HG03378 (cell line): ENCODE measurements around the gene KSR2.
"Not testable (repeated sequence)": the region's sequence is repeated elsewhere in the genome, so short reads cannot be mapped to it uniquely, and the experiment has no call there.

Source experiments
- ATAC-seq: cut with Tn5 transposase; IDR thresholded peaks from one replicate; pipeline ENCODE4 v1.9.1; 2021; ENCODE audit warnings: mild to moderate bottlenecking, moderate library complexity; ENCODE audit not compliant: unreplicated experiment

KSR2 gene

DNA sequence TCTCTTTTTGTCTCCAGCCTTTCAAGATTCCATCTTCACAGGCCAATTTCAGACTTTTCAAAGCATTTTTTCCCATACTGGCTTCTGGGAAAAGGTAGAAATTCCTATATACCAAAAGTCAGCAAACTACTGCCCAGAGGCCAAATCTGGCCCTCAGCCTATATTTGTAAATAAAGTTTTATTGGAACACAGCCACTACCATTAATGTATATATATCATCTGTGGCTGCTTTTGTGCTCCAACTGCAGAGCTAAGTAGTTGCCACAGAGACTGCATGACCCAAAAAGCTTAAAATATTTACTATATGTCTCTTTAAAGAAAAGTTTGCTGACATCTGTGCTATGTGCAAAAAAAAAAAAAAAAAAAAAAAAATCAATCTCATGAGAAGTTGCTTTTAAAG, 76.3 kb downstream of the KSR2 start:
- ATAC-seq = no peak

DNA sequence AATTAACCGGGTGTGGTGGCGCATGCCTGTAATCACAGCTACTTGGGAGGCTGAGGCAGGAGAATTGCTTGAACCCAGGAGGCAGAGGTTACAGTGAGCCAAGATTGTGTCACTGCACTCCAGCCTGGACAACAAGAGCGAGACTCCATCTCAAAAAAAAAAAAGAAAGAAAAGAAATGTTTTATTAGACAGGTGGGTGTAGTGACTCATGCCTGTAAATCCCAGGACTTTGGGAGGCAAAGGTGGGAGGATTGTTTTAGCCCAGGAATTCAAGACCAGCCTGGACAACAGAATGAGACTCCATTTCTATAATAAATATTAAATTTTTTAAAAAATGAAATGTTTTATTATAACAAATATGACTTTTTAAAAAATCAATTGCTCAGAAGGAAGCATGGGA, 77.5 kb downstream of the KSR2 start:
- not testable (repeated sequence) for ATAC-seq

DNA sequence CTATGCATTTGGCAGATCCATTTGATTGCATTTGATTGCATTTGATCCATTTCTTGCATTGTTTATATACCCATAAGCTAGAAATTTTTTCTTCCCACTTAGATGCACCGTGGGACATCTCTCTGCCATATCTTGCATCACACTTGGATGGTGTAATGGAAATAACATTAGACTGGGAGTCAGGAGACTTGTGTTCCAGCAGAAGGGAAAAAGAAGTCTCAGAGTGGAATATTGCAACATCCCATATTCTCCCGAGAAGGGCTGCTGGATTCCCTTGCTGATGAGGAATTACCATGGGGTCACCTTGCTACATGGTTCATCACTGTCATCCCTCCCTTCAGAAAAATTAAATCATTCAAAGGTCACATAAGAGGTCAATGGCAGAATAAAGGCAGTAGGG, 78.1 kb downstream of the KSR2 start:
- no peak for ATAC-seq

DNA sequence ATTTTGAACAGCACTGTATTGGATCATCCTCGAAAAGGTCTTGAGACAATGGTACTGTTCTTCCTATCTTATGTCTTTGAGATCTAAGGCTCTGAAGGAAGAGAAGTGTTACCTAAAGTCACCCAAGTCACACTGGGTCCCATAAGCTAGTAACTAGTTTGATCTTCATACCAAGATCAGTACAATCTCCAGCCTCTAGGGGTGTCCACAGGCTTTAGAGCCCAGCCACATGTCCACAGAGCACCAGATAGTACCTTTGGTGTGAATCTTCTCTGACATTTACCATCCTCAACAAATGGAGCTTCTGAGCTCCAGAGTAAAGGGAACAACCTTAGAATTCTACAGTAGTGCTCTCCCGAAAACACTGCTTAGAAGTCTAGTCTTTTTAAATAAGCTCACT, 78.7 kb downstream of the KSR2 start:
- peak; percentile 63 for ATAC-seq

DNA sequence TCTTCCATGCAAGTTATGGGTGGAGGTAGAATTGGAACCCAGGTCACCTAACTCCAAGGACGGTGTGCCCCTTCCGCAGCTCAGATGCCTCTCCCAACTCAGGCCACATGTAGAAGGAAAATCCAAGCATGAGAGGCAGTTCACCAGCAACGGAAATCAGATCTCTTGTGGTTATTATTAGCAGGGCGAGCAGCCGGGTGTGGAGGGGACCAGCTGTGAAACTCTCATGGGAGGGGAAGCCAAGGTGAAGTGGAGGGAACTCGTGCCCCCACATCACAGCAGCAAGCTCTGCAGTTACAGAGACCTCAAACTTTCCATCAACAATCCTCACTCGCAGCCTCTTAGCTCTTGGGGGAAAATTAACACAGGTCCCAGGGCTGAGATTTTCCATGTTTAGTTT, 79.7 kb downstream of the KSR2 start:
- no peak for ATAC-seq

DNA sequence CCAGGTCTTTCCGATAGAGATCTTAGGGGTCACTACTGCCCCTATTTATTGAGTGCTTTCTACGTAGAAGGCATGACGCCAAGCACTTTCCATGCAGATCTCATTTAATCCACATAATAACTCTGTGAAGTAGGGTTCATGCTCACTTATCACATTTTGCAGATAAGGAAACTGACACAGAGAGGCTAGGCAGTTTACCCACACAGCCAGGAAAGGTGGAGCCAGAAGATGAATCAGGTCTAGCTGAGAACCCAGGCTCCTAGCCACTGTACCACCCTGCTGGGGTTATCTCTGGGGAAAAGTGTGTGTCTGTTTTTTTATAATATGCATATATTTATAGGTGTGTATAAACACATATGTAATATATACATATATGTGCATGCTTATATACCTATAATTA, 83.6 kb downstream of the KSR2 start:
- ATAC-seq = no peak

DNA sequence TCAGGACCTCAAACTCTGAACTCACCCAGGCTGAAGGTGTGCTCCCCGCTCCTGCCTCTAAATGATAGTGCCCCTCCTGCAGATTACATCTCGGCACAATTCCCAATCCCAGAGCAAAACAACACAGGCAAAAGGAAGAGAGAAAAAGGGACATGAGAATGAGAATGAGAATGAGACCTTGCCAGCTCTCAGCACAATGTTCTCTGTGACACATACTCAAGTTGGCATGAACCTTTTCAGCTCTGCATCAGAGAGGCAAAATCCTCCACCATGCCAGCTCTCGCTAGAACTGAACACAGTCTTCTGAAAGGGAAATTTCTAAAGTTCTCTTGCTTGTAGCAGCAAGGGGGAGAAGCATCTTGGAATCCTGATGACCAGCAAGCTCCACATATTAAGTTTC, 84.6 kb downstream of the KSR2 start:
- no peak for ATAC-seq

DNA sequence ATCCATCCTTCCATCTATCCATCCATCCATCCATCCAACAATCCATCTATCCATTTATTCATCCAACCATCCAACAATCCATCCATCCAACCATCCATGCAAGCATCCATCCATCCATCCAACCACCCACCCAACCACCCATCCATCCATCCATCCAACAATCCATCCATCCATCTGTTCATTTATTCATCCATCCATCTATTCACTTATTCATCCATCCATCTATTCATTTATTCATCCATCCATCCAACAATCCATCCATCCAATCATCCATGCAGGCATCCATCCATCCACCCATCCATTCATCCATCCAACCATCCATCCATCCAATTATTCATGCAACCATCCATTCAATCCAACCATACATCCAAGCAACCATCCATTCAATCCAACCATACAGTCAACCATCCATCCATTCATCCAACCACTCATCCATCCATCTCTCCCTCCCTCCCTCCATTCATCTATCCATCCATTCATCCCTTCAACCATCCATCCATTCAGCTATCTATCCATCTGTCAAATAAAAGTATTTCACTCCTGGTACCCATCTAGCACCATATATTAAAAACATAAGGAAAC, 86.1 kb downstream of the KSR2 start:
- ATAC-seq = no peak

DNA sequence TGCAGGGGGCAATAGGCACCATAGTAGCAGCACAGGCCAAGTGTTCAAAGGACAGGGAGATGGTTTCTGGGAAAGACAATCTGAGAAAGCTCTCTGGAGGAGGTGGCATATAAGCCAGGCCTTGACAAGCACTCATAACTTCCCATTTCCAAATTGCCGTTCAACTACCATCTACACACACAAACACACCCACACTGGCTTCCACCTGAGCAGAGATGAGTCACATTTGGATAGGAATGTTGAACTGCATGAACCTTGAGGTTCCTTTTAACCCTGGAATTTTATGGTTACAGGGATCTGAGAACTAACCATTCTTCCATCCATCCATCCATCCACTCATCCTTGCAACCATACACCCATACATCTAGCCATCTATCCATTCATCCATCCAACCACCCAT, 86.6 kb downstream of the KSR2 start:
- ATAC-seq = no peak

DNA sequence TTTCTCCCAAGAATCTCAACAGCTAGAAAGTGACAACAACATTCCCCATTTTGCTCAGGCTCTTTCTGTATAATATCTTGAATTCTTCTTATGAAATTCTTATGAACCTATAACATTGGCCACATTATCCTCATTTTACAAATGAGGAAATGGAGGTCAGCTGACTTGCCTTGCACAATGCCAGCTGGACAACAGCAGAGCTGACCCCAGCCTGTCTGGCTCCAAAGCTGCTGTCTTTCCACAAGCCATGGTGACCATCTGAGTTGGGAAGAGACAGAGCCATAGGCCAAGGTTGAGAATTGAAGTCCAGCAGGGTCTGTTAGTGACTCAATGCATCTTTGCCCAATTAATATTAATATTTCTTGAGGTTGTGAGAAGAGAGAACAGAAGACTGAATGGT, 87.3 kb downstream of the KSR2 start:
- no peak for ATAC-seq

DNA sequence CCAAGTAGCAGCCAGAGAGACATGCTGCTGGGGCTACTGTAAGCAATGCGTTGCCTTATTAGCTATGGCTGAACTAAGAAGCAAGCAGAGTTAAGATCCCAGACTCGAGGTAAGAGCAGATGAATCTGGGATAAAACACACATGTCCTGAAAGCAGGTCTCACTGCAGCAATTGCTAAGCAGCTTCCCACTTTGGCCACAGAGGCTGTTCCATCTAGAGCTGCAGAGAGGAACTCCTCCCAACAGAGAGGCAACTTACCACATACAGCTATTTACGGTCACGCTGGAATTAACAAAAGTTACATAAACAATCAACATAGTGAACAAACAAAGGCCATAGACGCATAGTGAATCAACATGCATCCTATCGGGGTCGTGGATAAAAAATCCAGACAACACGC, 90.2 kb downstream of the KSR2 start:
- ATAC-seq = no peak

DNA sequence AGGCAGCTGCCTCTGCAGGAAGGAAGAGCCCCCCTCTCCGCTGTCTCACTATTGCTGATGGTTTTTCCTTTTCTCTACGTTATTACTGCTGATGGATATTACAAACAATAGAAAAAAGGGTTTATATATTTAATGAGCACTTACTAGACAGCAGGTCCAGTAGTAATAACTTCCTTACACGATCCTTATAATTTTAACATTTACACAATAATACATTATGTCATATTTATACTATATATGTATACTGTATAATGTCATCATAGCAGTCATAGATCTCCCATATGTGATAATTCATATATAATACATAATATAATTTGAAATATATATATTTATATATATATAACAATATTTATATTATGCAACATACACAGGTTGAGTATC, 92.4 kb downstream of the KSR2 start:
- no peak for ATAC-seq

DNA sequence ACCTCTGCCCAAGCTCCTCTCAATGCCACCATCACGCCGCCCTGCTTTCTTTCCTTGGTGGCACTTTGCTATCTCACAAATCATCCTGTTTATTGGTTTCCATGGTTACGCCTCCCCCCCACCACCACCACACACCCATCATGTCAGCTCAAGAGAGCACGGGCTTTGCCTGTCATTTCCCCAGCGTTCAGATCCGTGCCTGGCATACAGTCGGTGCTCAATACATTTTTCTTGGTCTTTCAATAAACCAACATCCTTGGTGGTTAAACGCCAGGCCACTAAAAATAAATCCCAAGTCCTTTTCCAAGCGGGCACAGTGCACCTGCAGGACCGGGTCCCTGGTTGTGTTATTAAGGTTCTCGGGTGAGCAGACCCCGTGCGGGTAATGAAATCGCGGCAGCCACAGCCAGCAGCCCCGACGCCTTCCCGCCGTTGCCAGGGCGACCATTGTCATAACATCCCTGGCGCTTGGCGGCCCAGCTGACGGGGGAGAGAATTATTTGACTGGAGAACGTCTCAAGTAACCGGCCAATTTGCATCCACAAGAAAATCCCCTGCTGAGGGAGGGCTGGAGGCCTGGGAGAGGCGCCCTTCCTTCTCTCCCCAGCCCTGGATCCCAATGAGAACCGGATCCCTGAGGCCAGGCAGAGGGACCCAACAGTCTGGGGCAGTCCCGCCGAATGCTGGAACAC, 92.9 kb downstream of the KSR2 start:
- ATAC-seq = no peak

DNA sequence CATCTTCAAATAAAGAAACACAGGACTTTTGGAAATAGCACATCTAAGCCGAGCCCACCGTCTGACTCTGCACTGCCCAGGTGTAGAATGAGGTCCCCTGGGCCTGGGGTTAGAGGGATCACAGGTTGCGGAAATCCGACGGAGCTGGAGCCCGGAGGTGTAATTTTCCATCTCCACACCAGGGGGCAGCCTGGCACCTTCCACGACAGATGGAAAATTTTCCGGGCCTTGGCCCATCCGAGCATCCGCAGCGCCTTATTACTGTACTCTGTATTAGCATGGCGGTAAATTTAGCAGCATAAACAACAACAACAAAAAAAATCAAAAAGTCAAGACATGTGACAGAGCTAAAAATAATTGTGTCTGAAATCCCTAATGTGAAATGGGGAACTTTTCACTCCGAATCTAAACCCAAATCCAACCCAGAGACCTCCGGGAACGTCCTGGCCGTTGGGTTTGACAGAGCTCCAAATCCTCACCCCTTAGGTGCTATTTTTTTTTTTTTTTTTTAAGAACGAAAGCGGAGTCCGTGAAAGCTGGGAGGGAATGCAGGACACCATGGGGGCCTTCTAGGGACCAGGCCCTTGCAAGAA, 93.9 kb downstream of the KSR2 start:
- peak; percentile 51 for ATAC-seq

DNA sequence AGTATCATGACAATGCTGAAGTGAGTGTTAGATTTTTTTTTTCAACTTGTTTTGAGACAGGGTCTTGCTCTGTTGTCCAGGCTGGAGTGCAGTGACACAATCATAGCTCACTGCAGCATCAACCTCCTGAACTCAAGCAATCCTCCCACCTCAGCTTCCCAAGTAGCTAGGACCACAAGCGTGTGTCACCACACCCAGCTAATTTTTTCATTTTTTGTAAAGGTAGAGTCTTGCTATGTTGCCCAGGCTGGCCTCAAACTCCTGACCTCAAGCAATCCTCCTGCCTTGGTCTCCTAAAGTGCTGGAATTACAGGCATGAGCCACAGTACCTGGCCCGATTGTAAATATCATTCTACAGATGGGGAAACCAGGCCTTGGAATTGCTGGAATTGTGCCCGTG, 94.6 kb downstream of the KSR2 start:
- ATAC-seq = not testable (repeated sequence)

DNA sequence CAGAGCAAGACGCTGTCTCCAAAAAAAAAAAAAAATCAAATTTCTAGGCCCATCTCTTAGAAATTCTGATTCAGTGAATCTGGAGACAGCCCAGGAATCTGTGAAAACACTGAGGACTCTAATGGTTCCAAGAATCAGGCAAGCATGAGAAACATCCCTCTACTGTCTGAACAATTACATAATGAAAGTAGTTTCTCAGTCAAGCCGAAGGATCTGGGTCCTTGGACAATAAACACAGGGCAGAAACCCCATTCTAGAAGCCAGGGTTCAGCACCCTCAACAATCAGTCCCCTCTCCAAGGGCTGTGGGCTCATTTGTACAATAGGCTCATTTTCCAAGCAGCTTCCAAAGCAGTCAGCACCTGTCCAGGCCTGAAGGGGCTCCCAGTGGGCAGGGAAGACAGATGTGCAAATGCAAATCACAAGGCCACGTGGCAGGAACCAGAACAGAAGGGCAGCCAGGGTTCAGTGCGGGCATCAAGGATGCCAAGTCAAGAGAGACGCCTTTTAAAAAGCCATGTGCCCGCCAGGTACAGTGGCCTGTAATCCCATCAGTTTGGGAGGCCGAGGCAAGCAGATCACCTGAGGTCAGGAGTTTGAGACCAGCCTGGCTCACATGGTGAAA, 96.1 kb downstream of the KSR2 start:
- no peak for ATAC-seq

DNA sequence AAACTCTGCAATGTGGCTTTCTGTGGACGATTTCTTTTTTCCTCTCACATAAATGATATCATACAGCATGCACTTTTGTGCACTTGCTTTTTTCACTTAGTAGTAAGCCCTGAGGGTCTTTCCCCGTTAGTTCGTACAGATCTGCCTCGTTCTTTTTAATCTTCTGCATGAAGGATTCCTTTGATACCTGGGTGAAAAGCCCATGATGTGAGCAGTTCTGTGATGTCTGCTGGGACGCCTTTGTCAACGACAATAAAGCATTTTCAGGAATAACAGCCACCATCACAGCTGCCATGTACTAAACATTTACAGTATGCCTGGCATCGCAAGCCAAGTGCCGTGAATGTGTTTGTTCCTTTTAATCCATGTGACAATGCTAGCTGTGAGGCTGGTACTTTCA, 99.2 kb downstream of the KSR2 start:
- ATAC-seq = no peak

DNA sequence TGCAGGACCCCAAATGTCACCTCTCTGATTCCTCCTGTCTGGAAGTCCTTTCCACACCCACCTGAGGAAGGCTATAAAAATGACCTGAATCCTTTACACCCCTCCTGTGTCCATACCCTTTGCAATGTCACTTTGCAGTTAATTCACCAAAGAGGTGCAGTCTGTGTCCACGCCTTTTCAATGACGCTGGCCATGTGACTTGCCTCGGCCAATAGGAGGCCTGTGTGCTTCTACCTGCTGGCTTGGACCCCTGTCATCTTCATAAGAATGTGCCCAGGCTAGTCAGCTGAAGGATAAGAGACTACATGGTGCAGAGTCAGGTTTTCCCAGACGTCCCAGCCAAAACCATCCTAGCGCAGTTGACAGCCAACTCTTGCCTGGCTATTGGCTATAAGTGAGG, 101.4 kb downstream of the KSR2 start:
- ATAC-seq = no peak

DNA sequence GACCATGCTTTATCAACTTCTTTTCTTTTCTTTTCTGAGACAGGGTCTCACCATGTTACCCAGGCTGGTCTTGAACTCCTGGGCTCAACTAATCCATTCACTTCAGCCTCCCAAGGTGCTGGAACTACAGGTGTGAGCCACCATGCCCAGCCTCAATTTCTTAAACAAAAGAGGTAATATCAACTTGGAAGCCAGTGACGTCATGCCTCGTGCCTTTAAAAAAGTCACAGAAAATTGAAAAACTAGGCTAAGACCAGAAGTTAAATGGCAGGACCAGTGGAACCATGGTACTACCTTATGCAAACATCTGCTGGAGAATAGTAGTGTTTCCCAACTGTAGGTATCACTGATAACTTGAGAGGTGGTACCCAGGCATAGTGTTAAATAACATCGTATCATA, 103.3 kb downstream of the KSR2 start:
- no peak for ATAC-seq

DNA sequence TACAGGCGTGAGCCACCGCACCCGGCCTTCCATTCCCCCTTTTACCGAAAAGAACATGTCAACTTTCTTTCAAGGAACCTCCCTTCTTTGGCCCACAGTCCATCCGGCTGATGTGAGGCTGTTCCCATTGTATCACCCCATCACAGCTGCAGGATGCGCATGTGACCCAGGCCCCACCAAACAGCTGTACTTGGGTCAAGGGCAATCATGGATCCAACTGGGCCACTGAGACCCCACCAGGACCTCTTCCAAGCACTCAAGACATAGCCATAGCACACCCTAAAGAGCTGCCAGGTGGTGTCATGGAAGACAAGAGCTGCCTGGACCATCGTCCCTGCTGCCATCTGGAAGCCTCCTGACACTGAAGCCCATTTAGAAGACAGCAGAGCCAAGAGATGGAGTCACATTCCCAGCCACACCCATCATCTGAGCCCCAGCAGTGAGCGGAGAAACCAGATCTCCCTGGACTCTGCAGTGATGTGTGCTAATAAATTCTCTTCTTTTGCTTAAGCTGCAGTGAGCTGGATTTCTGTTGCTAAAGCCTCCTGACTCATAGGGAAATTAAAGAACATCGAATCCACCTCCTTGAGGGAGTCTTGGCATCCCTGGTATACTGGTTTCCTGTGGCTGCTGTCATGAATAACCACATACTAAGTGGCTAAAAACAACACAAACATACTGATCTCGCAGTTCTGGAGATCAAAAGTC, 105.6 kb downstream of the KSR2 start:
- no peak for ATAC-seq

DNA sequence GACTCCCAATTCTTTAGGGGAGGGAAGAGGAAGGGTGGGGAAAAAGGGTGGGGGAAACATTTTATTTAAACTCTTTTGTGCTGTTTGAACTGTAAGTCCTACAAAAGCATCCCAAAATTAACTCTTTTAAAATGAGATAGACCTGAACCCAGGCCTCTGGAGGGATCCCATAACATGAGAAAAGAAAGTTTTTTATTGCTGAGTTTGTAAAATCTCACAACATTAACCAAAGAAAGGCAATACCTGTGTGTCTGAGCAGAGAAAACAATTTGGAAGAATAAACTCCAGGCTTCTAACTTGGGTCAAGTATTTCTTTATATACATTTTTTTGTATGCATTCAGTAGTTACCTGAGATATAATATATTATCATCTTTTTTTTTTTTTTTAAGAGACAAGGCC, 107.1 kb downstream of the KSR2 start:
- ATAC-seq = no peak
